Lung (tissue), 12 donors: ENCODE data around the gene SORL1. TPM values are rescaled to one million over a fixed set of nuclear protein-coding genes. Genes with fewer than 3 reads are reported as not detected.

Experiments
- ATAC-seq: fragments of 200-7000 bp; cut with Tn5 transposase; one replicate; pipeline ENCODE4 v1.9.1; 2020; ENCODE audit warnings: moderate number of reproducible peaks; ENCODE audit not compliant: insufficient read depth, low FRiP score
- DNase-seq, 3 donors: peaks; one replicate each; pipeline ENCODE4 v3.0.0-alpha.2; 2013 to 2017
- H3K27ac ChIP-seq, 2 donors: one replicate each; pipeline ENCODE4 v1.5.1; 2013; ENCODE audit warnings: mild to moderate bottlenecking in 2 of 2, moderate library complexity in 2 of 2, control low read depth in 1 of 2, inconsistent platforms in 1 of 2, low read depth in 1 of 2, low read length in 1 of 2
- H3K27me3 ChIP-seq, 3 donors: one replicate each; pipeline ENCODE4 v1.5.1; 2013; ENCODE audit warnings: low read length in 2 of 3; ENCODE audit not compliant: control insufficient read depth in 3 of 3, insufficient read depth in 3 of 3
- H3K36me3 ChIP-seq, 4 donors: one replicate each; pipeline ENCODE4 v1.5.1; 2013; ENCODE audit warnings: low read length in 4 of 4, mild to moderate bottlenecking in 1 of 4, moderate library complexity in 1 of 4; ENCODE audit not compliant: control insufficient read depth in 4 of 4, insufficient read depth in 4 of 4
- H3K4me1 ChIP-seq, 5 donors: one replicate each; pipeline ENCODE4 v1.5.1; 2013; ENCODE audit warnings: low read length in 5 of 5, mild to moderate bottlenecking in 2 of 5, moderate library complexity in 1 of 5; ENCODE audit not compliant: control insufficient read depth in 5 of 5, insufficient read depth in 5 of 5
- H3K4me3 ChIP-seq: one replicate; pipeline ENCODE4 v1.5.1; 2013; ENCODE audit warnings: mild to moderate bottlenecking, control low read depth, moderate library complexity
- H3K9ac ChIP-seq, 2 donors: one replicate each; pipeline ENCODE4 v1.5.1; 2013; ENCODE audit warnings: low read length in 2 of 2, control low read depth in 1 of 2; ENCODE audit not compliant: insufficient read depth in 1 of 2
- H3K9me3 ChIP-seq, 4 donors: one replicate each; pipeline ENCODE4 v1.5.1; 2013; ENCODE audit warnings: low read length in 3 of 4, mild to moderate bottlenecking in 1 of 4, moderate library complexity in 1 of 4; ENCODE audit not compliant: control insufficient read depth in 4 of 4, insufficient read depth in 3 of 4
- WGBS, 2 donors: extraction: QIAGEN DNeasy Blood & Tissue Kit; methylation state at CpG; one replicate each; pipeline ENCODE4 v1.1.7; 2013; 5-methylcytosine and 5-hydroxymethylcytosine counted together
- polyA plus RNA-seq, 2 donors: library from polyadenylated mRNA; stranded (reverse); fragments of 200-250 nt; gene quantifications; one replicate each; pipeline ENCODE4 v1.2.1, GENCODE V29; 2013
- total RNA-seq, 2 donors: library from RNA; depleted of rRNA in 1 of 2; stranded (reverse); fragments of >200 nt in 1 of 2; gene quantifications; one replicate each; pipeline ENCODE4 v1.2.1, GENCODE V29; 2014 to 2021
- TF ChIP-seq, protein P1 (sequence below): IDR thresholded peaks from 2 replicates; pipeline ENCODE4 v1.5.1; 2012; ENCODE audit warnings: mild to moderate bottlenecking; ENCODE audit errors: control extremely low read depth, extremely low read depth
- donor health status: control.
- donor health status: control.
- donor health status: Bipolar disorder and iron deficiency.
- donor health status: healthy.
- donor health status: DM: yes; HTN: yes; CAD: no.

SORL1 gene
- total and polyA plus RNA-seq, 4 donors: 1.9 to 67.0 (median 49.2) TPM

DNA sequence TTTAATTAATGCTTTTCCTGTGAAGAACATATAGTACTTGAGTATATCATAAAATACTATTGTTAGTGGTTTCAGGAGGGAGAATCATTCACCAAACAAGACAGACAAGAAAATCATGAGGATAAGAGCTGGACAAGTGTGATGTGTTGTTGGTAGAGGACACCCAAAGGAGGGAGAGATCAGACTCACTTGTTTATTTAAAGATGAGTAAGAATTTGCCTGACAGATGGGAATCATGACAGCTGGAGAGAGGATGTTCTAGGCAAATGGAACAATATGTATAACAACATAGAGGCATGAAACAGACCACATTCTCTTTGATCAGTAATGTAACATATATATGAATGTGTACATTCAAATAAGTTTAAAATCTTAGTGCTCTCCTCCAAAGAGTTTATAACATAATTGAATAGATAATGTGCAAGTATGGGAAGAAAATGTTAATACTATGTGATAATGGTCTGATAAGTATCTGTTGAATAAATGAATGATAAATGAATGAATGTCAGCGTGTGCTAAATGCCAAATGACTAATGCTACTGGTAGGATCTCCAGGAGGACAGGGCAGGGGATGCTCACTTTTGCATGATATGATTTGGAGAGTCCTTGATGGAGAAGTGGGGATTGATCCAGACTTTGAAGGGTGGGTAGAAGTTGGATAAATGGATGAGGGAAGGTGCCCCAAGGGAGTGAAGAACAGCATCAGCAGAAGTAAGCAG, 229.6 kb downstream of the SORL1 start:
- H3K27ac ChIP-seq: no peak overlapping the region
- no peak for ATAC-seq
- no peaks in the 10 kb centered on the region for H3K27me3 ChIP-seq
- H3K4me1 ChIP-seq: no peaks in the 10 kb centered on the region
- no peak for DNase-seq
- H3K9me3 ChIP-seq: no peaks in the 10 kb centered on the region
- H3K36me3 ChIP-seq: no peaks in the 10 kb centered on the region
- no peak overlapping the region for H3K9ac ChIP-seq
- no peak overlapping the region for H3K4me3 ChIP-seq
- TF ChIP-seq, protein P1, sequence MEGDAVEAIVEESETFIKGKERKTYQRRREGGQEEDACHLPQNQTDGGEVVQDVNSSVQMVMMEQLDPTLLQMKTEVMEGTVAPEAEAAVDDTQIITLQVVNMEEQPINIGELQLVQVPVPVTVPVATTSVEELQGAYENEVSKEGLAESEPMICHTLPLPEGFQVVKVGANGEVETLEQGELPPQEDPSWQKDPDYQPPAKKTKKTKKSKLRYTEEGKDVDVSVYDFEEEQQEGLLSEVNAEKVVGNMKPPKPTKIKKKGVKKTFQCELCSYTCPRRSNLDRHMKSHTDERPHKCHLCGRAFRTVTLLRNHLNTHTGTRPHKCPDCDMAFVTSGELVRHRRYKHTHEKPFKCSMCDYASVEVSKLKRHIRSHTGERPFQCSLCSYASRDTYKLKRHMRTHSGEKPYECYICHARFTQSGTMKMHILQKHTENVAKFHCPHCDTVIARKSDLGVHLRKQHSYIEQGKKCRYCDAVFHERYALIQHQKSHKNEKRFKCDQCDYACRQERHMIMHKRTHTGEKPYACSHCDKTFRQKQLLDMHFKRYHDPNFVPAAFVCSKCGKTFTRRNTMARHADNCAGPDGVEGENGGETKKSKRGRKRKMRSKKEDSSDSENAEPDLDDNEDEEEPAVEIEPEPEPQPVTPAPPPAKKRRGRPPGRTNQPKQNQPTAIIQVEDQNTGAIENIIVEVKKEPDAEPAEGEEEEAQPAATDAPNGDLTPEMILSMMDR: no peak
- 84 to 89% methylated on average over 1 of the region's 1 CpG for WGBS, 2 donors

Other genes starting within 250 kb of the SORL1 start
- 10 to 100 TPM; 48.9 to 91.5 TPM for gene SC5D, start 159.5 kb upstream of the SORL1 start, total RNA-seq
- gene SC5D, start 159.5 kb upstream of the SORL1 start, polyA plus RNA-seq: 10 to 100 TPM; 29.4 to 39.4 TPM